Measurements from ENCODE around the gene CEP295NL. TPM values are rescaled to one million over a fixed set of nuclear protein-coding genes. Genes with fewer than 3 reads are reported as not detected.

The CEP295NL gene
- polyA plus RNA-seq, 2 of the 4 experiments (the other 2 are of a cell fraction) = 0.10 to 0.13 TPM

DNA sequence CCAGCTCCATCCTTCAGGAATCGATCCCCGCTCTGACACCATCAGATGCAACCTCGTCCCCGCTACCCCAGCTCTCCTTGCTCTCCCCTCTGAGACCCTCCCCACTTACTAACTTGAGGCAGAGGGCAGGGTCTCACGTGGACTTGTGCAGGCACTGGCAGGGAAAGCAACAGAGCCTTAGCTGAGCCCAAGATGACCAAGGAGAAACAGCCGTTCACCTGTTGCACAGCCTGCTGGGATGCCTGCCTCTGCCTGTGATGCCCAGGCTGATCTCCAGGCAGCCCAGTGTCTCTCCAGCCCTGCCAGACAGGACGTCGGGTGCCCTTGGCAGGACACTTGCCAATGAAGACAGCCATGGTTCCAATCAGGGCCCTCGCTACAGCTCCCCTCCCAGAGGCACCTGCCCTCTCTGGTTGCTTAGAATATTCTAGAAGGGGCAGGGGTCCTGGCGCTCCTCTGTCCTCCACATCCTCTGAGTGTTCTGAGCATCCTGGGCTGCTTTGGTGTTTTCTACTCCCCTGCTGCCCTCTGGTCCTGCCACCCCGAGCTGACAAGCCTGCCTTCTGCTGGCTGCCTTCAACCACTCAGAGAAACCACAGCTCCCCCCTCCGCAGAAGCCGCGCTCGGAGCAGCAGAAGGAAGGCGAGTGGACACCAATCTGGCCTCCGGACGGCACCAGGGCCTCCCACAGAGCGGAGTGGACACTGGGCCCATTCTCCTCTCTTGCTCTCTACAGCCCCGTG is 6.7 kb downstream of the CEP295NL start:
- FAIRE-seq (no peak), ATAC-seq (peak; percentile 24 to 27; a peak in 2 of 6 replicates), DNase-seq (ENCODE audit: low read depth in 1 of 2, low spot score in 1 of 2) (no peak)
- H3K4me1 ChIP-seq = 0 out of 3 replicates have a peak, but pooled peaks cover 3% of the 10 kb centered on the region
- WGBS (ENCODE audit: missing lambda C conversion rate) = 89% methylated on average over 20 of the region's 20 CpGs
- H3K9me3 ChIP-seq = no peaks in the 10 kb centered on the region
- no peak overlapping the region for H3K4me3 ChIP-seq
- TF ChIP-seq, protein P1, sequence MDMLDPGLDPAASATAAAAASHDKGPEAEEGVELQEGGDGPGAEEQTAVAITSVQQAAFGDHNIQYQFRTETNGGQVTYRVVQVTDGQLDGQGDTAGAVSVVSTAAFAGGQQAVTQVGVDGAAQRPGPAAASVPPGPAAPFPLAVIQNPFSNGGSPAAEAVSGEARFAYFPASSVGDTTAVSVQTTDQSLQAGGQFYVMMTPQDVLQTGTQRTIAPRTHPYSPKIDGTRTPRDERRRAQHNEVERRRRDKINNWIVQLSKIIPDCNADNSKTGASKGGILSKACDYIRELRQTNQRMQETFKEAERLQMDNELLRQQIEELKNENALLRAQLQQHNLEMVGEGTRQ (IDR thresholded peaks at IDR 0.05) = no peak
- TF ChIP-seq CBX8 (IDR thresholded peaks at IDR 0.05) = no peak
- H3K27ac ChIP-seq = no peak overlapping the region
- CTCF ChIA-PET = interaction anchor here (0.6 to 4.0 kb wide), 10 partner anchors 8 to 161 kb away, joined by 3 to 14 read pairs (median 4); no protein-coding TSS in a partner anchor
- POLR2A ChIA-PET = no interaction called here
- H3K4me2 ChIP-seq = no peak overlapping the region

DNA sequence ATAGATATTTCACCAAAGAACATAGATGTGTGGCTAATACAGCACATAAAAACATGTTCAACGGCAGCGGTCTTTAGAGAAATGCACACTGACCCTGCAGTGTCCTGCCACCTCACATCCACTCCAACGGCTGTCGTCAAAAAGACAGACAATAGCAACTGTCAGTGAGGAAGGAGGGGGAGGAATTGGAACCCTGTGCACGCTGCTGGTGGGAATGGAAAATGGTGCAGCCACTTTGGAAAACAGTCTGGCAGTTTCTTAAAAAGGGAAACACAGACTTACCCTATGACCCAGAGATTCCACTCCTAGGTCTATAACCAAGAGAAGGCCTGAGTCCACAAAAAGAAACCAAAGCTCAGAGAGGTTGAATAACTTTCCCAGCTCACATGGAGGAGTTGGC is 7.7 kb downstream of the CEP295NL start:
- Histone ChIP-seq H3K4me3 (no peak overlapping the region), H3K4me1 (0 out of 3 replicates have a peak, but pooled peaks cover 3% of the 10 kb centered on the region), H3K9me3 (no peaks in the 10 kb centered on the region), H3K27ac (peak overlapping the region in 1 of 2 experiments; percentile 8; a peak in 1 of 6 replicates), H3K4me2 (no peak overlapping the region)
- 88% methylated on average over 5 of the region's 5 CpGs for WGBS (ENCODE audit: missing lambda C conversion rate)
- DNase-seq (ENCODE audit: low read depth in 1 of 2, low spot score in 1 of 2) (no peak), FAIRE-seq (peak; percentile 28), ATAC-seq (no peak)
- TF ChIP-seq CBX8 (IDR thresholded peaks at IDR 0.05) (no peak), HEYL (CRISPR knock-in tag; IDR thresholded peaks at IDR 0.05) (no peak), SMC3 (IDR thresholded peaks at IDR 0.05) (no peak)
- TF ChIP-seq, protein P2, sequence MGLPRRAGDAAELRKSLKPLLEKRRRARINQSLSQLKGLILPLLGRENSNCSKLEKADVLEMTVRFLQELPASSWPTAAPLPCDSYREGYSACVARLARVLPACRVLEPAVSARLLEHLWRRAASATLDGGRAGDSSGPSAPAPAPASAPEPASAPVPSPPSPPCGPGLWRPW (IDR thresholded peaks at IDR 0.05) = no peak
- CTCF ChIA-PET = interaction anchor here (1.0 to 4.0 kb wide), 8 partner anchors 9 to 93 kb away, joined by 3 to 14 read pairs (median 4); no protein-coding TSS in a partner anchor
- POLR2A ChIA-PET = no interaction called here

DNA sequence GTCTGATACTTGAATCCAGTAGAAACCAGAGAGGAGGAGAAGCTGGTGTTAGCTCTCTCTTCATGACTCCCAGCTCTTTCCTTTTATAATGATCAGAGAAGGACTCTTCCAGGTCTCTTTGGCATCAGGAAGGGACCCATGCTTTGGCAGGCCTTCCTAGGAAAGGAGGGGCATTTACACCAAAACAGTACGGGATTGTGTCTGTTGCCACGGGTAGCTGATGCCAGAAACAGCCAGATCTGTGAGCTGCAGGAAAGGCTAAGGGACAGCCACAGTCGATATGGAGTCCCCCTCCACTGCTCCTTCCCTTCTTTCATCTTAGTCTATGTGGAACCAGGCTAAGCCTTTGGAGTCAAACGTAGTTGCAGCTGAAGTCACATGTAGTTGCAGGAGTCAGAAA is 9.3 kb downstream of the CEP295NL start:
- Histone ChIP-seq H3K4me1 (0 out of 3 replicates have a peak, but pooled peaks cover 3% of the 10 kb centered on the region), H3K4me3 (no peak overlapping the region), H3K4me2 (no peak overlapping the region), H3K9me3 (no peaks in the 10 kb centered on the region), H3K27ac (no peak overlapping the region)
- CTCF ChIA-PET = interaction anchor here (0.5 to 4.0 kb wide), 8 partner anchors 9 to 498 kb away, joined by 3 to 14 read pairs (median 4); no protein-coding TSS in a partner anchor
- ATAC-seq (no peak), FAIRE-seq (no peak), DNase-seq (ENCODE audit: low read depth in 1 of 2, low spot score in 1 of 2) (no peak)
- WGBS (ENCODE audit: missing lambda C conversion rate) = 74% methylated on average over 4 of the region's 4 CpGs
- TF ChIP-seq, protein P2 (IDR thresholded peaks at IDR 0.05) = no peak
- TF ChIP-seq HOXA7 (CRISPR knock-in tag; IDR thresholded peaks at IDR 0.05) = no peak
- TF ChIP-seq ZNF302 (CRISPR knock-in tag; IDR thresholded peaks at IDR 0.05) = no peak
- TF ChIP-seq RFX5 (IDR thresholded peaks at IDR 0.05) = no peak
- POLR2A ChIA-PET = interaction anchor here (0.6 kb wide), 1 partner anchor 10 kb away, joined by 3 read pairs; no protein-coding TSS in a partner anchor

DNA sequence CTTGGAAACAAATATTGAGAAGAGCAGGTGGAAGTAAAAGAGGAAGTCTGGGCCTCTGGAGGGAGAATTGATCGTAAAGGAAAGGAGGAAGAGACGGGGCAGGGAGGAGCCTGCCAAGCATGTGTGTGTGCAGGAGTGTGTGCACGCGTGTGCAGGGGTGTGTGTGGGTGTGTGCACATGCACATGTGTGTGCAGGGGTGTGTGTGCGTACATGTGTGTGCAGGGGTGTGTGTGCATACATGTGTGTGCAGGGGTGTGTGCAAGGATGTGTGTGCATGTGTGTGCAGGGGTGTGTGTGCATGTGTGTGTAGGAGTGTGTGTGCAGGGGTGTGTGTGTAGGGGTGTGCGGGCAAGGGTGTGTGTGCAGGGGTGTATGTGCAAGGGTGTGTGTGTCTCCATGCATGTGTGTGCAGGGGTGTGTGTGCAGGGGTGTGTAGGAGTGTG is 10.0 kb downstream of the CEP295NL start:
- POLR2A ChIA-PET = no interaction called here
- Histone ChIP-seq H3K27ac (no peak overlapping the region), H3K4me1 (0 out of 3 replicates have a peak, but pooled peaks cover 3% of the 10 kb centered on the region), H3K4me2 (no peak overlapping the region), H3K4me3 (no peak overlapping the region), H3K9me3 (no peaks in the 10 kb centered on the region)
- TF ChIP-seq CEBPB (IDR thresholded peaks at IDR 0.05) (no peak), TFCP2L1 (CRISPR knock-in tag; IDR thresholded peaks at IDR 0.05) (no peak), ZC3H11A (IDR thresholded peaks at IDR 0.05) (no peak), HOXB13 (CRISPR knock-in tag; IDR thresholded peaks at IDR 0.05; ENCODE audit: low read depth) (no peak), ESRRA (IDR thresholded peaks at IDR 0.05; ENCODE audit: borderline replicate concordance, low read length) (no peak), RCOR1 (IDR thresholded peaks at IDR 0.05; ENCODE audit: low read depth, low read length) (no peak)
- TF ChIP-seq, protein P3, sequence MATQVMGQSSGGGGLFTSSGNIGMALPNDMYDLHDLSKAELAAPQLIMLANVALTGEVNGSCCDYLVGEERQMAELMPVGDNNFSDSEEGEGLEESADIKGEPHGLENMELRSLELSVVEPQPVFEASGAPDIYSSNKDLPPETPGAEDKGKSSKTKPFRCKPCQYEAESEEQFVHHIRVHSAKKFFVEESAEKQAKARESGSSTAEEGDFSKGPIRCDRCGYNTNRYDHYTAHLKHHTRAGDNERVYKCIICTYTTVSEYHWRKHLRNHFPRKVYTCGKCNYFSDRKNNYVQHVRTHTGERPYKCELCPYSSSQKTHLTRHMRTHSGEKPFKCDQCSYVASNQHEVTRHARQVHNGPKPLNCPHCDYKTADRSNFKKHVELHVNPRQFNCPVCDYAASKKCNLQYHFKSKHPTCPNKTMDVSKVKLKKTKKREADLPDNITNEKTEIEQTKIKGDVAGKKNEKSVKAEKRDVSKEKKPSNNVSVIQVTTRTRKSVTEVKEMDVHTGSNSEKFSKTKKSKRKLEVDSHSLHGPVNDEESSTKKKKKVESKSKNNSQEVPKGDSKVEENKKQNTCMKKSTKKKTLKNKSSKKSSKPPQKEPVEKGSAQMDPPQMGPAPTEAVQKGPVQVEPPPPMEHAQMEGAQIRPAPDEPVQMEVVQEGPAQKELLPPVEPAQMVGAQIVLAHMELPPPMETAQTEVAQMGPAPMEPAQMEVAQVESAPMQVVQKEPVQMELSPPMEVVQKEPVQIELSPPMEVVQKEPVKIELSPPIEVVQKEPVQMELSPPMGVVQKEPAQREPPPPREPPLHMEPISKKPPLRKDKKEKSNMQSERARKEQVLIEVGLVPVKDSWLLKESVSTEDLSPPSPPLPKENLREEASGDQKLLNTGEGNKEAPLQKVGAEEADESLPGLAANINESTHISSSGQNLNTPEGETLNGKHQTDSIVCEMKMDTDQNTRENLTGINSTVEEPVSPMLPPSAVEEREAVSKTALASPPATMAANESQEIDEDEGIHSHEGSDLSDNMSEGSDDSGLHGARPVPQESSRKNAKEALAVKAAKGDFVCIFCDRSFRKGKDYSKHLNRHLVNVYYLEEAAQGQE (IDR thresholded peaks at IDR 0.05) = no peak
- TF ChIP-seq, protein P4, sequence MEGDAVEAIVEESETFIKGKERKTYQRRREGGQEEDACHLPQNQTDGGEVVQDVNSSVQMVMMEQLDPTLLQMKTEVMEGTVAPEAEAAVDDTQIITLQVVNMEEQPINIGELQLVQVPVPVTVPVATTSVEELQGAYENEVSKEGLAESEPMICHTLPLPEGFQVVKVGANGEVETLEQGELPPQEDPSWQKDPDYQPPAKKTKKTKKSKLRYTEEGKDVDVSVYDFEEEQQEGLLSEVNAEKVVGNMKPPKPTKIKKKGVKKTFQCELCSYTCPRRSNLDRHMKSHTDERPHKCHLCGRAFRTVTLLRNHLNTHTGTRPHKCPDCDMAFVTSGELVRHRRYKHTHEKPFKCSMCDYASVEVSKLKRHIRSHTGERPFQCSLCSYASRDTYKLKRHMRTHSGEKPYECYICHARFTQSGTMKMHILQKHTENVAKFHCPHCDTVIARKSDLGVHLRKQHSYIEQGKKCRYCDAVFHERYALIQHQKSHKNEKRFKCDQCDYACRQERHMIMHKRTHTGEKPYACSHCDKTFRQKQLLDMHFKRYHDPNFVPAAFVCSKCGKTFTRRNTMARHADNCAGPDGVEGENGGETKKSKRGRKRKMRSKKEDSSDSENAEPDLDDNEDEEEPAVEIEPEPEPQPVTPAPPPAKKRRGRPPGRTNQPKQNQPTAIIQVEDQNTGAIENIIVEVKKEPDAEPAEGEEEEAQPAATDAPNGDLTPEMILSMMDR (IDR thresholded peaks at IDR 0.05) = no peak
- no peak for DNase-seq (ENCODE audit: low read depth in 1 of 2, low spot score in 1 of 2)
- no peak for ATAC-seq
- 92% methylated on average over 6 of the region's 6 CpGs for WGBS (ENCODE audit: missing lambda C conversion rate)
- CTCF ChIA-PET = interaction anchor here (0.7 to 4.0 kb wide), 3 partner anchors 27 to 78 kb away, joined by 3 to 21 read pairs (median 14); no protein-coding TSS in a partner anchor
- no peak for FAIRE-seq

Measured in A549 (cell line).